ENCODE data around the gene PREX1.
"Not testable (repeated sequence)": the region's sequence is repeated elsewhere in the genome, so short reads cannot be mapped to it uniquely, and the experiment has no call there.

Gene PREX1

DNA sequence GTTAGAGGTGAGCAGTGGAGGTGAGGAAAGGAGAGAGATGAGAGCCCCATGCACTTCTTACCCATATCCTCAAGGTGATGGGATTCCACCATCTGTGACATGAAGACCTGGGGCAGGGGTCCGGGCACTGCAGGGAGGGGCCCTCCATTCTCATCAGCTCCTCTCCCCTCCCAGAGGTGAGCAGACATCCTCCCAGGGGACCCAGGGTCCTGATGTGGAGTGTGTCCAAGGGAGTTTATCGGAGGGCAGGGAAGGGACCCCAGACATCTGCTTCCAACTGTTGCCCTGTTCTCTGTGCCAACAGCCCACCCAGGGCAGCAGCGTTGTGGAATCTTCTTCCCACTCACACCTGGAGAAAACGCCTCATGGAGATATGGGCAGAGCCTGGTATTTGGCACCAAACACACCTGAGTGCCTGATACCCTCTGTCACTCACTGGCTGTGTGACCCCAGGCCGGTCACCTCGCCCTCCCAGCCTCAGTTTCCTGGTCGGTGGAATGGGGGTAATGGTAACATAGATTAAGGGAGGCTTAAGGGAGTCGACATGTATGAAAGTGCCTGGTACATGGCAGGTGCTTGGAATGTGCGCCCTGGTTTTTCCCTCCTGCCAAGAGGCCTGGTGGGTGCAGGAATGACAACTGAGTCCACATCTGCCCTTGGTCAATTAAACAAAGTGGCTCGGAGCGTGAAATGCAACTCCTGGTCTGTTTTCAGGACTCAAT is 227.9 kb downstream of the PREX1 start:
- DNase-seq = no peak

GRCh38 chr20:48599106-48599747 is 228.6 kb downstream of the PREX1 start:
- DNase-seq = no peak

GRCh38 chr20:48598303-48598941 is 229.4 kb downstream of the PREX1 start:
- not testable (repeated sequence) for DNase-seq

DNA sequence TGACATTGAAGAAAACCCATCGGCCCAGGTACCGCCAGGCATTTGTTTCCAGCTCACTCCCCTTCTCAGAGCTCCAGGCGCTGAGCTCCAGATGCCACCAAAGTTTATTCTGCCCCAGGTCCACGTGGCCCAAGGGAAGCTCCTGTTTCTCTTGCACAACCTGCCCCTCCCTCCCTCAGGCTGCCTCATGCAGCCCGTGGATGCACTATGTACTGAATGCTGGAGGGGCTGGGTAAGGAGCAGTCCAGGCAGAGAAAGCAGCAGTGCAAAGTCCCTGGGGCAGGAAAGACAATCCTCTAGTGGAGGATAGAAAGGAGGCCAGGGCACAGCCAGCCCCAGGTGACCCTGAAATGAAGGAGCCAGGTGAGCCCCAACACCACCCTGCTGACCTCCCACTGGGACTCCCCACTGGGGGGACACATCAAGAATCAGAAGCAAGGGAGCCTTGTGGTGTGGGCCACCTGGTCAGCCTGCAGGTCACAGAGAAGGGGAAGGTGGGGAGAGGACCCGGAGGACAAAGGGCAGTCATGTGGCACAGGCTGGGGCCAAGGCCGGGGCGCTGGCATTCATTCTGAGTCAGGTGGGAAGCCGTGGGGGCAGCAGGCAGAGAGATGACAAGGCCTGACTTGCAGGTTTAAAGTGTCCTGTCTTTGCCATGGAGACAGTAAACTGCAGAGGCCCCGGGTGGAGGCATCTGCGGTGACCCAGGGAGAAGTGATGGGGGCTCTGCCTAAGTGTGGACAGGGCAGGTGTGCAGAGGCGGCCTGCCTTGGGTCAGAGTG is 230.1 kb downstream of the PREX1 start:
- no peak for DNase-seq

DNA sequence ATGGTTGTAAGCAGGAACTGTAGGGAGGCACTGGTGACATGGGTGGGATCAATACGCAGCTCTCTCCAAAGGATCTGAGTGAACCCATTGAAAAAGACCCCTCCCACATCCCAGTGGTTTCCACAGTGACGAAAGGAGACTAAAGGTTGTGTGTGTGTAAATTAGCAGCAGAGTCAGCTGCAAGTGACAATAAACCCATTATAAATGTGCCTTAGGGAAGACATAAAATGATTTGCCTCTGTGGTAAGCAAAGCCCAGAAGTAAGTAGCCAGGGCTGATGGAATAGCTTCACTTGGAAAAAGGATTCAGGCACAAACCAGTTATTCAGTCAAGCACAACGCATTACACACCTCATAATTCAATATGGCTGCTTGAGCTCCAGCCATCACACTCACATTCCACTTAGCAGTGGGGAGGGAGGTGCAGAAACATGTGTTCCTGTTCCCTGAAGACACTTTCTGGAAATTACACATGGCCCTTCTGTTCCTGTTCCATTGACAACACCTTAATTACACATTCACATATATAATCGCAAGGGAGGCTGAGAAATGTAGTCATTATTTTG is 231.4 kb downstream of the PREX1 start:
- no peak for DNase-seq

- no peak for DNase-seq
These were observed 232.1 kb downstream of the PREX1 start for GRCh38 chr20:48595495-48596333.

GRCh38 chr20:48594533-48594932 is 233.3 kb downstream of the PREX1 start:
- DNase-seq = no peak

GRCh38 chr20:48592107-48592940 is 235.5 kb downstream of the PREX1 start:
- no peak for DNase-seq

GRCh38 chr20:48586730-48587129 is 241.1 kb downstream of the PREX1 start:
- DNase-seq = no peak

DNA sequence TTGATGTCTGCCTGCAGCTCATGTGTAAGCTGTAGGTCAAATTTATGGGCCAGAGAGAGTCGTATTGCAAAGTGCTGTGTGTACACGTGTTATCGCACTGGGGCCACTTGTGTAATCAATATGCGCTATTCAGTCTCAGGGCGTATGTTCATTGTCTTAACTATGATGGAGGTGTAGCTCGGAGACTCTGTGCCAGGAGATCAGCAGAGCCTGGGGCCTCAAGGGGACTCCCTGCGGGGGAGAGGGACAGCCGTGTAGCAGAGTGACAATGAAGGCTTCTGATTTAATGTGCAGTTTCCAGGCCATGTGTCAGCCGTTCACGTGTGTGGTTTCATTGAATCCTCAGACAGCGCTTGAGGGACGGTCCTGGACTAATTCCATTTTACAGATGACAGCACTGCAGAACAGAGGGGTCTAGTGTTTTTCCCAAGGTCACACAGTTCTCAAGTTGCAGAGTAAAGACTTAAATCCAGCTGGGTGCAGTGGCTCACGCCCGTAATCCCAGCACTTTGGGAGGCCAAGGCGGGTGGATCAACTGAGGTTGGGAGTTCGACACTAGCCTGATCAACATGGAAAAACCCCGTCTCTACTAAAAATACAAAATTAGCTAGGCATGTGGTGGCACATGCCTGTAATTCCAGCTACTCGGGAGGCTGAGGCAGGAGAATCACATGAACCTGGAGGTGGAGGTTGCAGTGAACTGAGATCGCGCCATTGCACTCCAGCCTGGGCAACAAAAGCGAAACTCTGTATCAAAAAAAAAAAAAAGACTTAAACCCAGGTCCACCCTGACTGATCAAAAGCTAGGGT is 242.5 kb downstream of the PREX1 start:
- DNase-seq = no peak

- DNase-seq = no peak
These were observed 243.3 kb downstream of the PREX1 start for GRCh38 chr20:48584391-48585060.

- no peak for DNase-seq
These were observed 244.0 kb downstream of the PREX1 start for GRCh38 chr20:48583801-48584200.

DNA sequence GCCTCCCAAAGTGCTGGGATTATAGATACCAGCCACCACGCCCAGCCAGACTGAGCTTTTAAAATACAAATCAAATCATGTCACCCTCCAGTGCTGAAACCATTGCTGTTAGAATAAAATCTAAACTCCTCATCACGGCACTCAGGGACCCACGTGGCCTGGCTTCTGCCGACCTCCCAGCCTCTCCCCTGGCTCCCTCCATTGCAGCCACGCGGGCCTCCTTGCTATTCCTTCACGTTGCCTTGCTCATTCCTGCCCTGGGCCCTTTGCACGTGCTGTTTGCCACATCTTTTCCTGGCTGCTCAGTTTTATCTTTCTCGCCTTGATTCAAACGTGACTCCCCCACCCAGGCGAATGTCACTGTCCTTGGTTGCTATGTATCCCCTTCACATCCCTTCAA is 244.6 kb downstream of the PREX1 start:
- no peak for DNase-seq

- DNase-seq = no peak
These were observed 245.2 kb downstream of the PREX1 start for GRCh38 chr20:48582673-48582985.

DNA sequence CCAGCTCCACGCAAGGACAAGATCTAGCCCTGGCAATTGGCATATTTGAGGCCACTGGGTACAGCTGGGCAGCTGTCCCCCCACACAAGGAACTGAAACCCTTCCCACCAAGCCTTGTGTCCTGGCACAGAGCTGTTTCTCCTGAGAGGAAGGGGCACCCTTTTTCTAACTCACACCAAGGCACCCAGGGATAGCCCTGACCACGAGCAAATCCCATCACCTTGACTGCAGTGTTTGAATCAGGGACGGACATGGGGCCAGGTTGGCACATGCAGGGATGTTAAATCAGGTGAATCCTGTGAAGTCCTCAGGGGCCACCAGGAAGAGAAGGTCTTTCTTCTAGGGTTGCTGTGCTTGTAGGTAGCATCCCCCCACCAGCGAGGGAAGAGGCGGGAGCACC is 246.6 kb downstream of the PREX1 start:
- no peak for DNase-seq

DNA sequence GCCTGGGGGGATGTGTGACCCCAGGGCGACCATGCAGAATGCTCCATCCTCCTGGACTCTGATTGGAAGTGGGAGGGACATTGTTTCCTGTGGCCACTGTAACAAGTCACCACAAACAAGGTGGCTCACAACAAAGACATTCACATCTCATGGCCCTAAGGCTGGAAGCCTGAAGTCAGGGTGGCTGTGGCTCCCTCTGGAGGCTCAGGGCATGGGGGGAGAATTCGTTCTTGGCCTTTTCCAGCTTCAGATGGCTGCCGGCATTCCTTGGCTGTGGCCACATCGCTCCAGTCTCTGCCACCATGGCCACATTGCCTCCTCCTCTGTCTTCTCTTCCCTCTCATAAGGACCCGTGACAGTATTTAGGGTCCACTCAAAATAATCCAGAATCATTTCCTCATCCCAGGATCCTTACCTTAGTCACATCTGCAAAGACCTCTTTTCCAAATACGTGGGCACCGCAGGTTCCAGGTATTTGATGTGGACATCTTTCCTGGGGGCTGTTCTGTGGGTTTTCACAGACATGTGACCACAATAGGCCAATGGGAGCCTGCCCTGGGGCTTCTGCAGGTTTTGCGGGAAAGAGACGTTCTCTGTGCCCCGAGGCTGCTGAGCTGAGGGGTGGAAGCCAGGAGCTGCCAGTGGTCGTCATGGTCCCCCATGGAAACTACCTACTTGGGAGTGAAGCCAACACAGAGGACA is 249.3 kb downstream of the PREX1 start:
- DNase-seq = no peak

DNA sequence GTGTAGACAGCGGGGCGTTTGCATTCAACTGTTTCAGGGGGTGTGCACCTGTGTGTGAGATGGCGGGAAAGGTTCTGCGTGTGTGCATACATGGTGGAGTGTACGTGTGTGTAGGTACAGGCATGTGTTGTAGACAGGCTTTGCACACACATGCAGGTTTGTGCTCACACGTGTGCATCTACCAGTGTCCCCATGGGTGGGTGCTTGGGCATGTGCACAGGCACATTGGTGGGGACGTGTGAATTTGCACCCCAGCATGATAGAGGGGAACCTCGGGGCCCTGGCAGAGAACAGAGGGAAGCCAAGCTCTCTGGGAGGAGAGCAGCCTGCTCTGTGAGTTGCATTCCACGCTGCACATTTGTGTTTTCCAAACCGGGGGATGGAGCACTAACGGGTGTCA is 250.2 kb downstream of the PREX1 start:
- no peak for DNase-seq

GRCh38 chr20:48574383-48574782 is 253.4 kb downstream of the PREX1 start:
- DNase-seq = no peak
